Ishikawa (cell line): ENCODE data around the gene CACNA1G.

Experiments
- CEBPB ChIP-seq: IDR thresholded peaks from 2 replicates; pipeline ENCODE4 v1.6.1; 2012
- CREB1 ChIP-seq: IDR thresholded peaks from 2 replicates; pipeline ENCODE4 v1.6.1; 2012; ENCODE audit warnings: low read depth
- EGR1 ChIP-seq: IDR thresholded peaks from 2 replicates; pipeline ENCODE4 v1.6.1; 2012
- EP300 ChIP-seq: IDR thresholded peaks from 2 replicates; pipeline ENCODE4 v1.6.1; 2012; ENCODE audit warnings: borderline replicate concordance
- FOXM1 ChIP-seq: IDR thresholded peaks from 2 replicates; pipeline ENCODE4 v1.6.1; 2012; ENCODE audit warnings: low read depth, borderline replicate concordance
- NFIC ChIP-seq: IDR thresholded peaks from 2 replicates; pipeline ENCODE4 v1.6.1; 2012
- RAD21 ChIP-seq: IDR thresholded peaks from 2 replicates; pipeline ENCODE4 v1.6.1; 2012; ENCODE audit warnings: low read depth
- TAF1 ChIP-seq: IDR thresholded peaks from 2 replicates; pipeline ENCODE4 v1.6.1; 2012; ENCODE audit warnings: low read depth, mild to moderate bottlenecking
- TCF12 ChIP-seq: IDR thresholded peaks from 2 replicates; pipeline ENCODE4 v1.6.1; 2012; ENCODE audit warnings: low read depth
- TEAD4 ChIP-seq: IDR thresholded peaks from 2 replicates; pipeline ENCODE4 v1.6.1; 2012
- USF1 ChIP-seq: IDR thresholded peaks from 2 replicates; pipeline ENCODE4 v1.6.1; 2012
- YY1 ChIP-seq: IDR thresholded peaks from 2 replicates; pipeline ENCODE4 v1.6.1; 2012; ENCODE audit warnings: low read depth
- ZBTB7A ChIP-seq: IDR thresholded peaks from 2 replicates; pipeline ENCODE4 v1.6.1; 2012; ENCODE audit warnings: low read depth
- TF ChIP-seq, protein P1 (sequence below): IDR thresholded peaks from 2 replicates; pipeline ENCODE4 v1.6.1; 2012; ENCODE audit warnings: low read depth, mild to moderate bottlenecking
- TF ChIP-seq, protein P2 (sequence below): IDR thresholded peaks from 2 replicates; pipeline ENCODE4 v1.6.1; 2012

Gene CACNA1G

DNA sequence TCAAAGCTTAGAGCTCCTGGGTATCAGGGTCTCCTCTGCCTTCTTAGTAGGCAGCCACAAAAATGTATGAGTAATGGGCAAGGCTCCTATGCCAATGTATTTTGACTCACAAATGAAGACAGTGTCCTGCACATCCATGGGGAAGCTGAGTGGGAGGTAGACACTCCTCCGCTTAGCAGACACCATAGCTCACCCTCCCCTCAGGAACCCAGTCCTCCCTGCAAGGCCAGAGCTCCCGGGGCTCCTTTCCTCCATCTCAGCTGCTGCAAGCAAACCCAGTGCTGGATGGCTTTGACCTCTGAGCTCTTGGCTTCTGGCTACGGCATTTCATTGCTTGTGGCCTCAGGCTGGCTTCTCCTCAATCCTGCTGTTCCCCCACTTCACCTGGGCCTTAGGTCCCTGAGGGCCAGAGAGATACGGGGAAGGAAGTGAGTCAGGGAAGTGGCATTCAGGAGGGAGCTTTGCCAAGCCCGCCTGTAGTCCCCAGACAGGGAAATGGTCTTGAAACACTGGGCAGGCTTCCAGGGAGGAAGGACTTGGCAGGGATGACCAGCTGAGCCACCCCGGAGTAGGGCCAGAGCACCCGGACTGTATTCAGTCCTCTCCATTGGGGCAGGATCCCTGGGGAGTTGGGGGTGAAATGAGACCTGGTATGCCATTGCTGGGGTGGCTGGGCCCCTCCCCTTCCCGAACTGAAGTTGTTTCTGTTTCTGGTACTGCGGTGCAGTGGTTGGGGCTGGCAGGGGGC, 78.6 kb downstream of the CACNA1G start:
- TF ChIP-seq ZBTB7A (no peak; the same call in none of the 2 replicates), RAD21 (no peak), USF1 (no peak; the same call in 1 of the 2 replicates), CEBPB (peak; percentile 50; the same call in 1 of the 2 replicates), EP300 (peak; percentile 95), TEAD4 (peak; percentile 94), NFIC (peak; percentile 100), CREB1 (no peak), FOXM1 (peak; percentile 91), TCF12 (peak; percentile 99), YY1 (0 out of 2 replicates have a peak, but pooled peaks have one; percentile 63), EGR1 (no peak), TAF1 (peak; percentile 35; the same call in 1 of the 2 replicates)
- TF ChIP-seq, protein P1, sequence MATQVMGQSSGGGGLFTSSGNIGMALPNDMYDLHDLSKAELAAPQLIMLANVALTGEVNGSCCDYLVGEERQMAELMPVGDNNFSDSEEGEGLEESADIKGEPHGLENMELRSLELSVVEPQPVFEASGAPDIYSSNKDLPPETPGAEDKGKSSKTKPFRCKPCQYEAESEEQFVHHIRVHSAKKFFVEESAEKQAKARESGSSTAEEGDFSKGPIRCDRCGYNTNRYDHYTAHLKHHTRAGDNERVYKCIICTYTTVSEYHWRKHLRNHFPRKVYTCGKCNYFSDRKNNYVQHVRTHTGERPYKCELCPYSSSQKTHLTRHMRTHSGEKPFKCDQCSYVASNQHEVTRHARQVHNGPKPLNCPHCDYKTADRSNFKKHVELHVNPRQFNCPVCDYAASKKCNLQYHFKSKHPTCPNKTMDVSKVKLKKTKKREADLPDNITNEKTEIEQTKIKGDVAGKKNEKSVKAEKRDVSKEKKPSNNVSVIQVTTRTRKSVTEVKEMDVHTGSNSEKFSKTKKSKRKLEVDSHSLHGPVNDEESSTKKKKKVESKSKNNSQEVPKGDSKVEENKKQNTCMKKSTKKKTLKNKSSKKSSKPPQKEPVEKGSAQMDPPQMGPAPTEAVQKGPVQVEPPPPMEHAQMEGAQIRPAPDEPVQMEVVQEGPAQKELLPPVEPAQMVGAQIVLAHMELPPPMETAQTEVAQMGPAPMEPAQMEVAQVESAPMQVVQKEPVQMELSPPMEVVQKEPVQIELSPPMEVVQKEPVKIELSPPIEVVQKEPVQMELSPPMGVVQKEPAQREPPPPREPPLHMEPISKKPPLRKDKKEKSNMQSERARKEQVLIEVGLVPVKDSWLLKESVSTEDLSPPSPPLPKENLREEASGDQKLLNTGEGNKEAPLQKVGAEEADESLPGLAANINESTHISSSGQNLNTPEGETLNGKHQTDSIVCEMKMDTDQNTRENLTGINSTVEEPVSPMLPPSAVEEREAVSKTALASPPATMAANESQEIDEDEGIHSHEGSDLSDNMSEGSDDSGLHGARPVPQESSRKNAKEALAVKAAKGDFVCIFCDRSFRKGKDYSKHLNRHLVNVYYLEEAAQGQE: no peak
- TF ChIP-seq, protein P2, sequence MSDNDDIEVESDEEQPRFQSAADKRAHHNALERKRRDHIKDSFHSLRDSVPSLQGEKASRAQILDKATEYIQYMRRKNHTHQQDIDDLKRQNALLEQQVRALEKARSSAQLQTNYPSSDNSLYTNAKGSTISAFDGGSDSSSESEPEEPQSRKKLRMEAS: peak; percentile 68

GRCh38 chr17:50640686-50641351, 80.3 kb downstream of the CACNA1G start:
- TF ChIP-seq EGR1: no peak
- no peak for TF ChIP-seq EP300
- TF ChIP-seq NFIC: no peak
- no peak for TF ChIP-seq CEBPB
- no peak for TF ChIP-seq RAD21
- TF ChIP-seq ZBTB7A: peak; percentile 62; the same call in 1 of the 2 replicates
- TF ChIP-seq, protein P2: peak; percentile 13; the same call in 1 of the 2 replicates
- no peak for TF ChIP-seq TCF12

DNA sequence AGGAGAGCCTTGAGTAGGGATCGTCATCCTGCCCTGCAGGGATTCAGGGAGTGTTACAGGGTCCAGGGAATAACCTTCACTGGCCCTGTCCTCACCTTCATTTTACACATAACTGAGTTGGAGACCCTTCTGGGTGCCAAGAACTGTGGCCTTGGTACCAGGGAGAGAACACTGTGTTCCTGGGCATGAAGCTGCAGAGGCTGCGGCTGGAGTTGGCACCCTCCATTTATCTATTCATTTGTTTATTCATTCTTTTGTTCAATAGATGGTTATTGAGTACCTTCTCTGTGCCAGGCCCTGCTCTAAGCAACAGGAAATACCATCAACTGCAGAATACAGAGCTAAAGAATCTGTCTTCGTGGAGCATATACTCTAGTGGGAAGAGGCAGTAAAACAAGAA, 80.8 kb downstream of the CACNA1G start:
- TF ChIP-seq RAD21 (no peak), CEBPB (no peak), TCF12 (no peak), NFIC (no peak), EP300 (no peak), ZBTB7A (no peak), EGR1 (no peak), CREB1 (no peak), FOXM1 (no peak)

DNA sequence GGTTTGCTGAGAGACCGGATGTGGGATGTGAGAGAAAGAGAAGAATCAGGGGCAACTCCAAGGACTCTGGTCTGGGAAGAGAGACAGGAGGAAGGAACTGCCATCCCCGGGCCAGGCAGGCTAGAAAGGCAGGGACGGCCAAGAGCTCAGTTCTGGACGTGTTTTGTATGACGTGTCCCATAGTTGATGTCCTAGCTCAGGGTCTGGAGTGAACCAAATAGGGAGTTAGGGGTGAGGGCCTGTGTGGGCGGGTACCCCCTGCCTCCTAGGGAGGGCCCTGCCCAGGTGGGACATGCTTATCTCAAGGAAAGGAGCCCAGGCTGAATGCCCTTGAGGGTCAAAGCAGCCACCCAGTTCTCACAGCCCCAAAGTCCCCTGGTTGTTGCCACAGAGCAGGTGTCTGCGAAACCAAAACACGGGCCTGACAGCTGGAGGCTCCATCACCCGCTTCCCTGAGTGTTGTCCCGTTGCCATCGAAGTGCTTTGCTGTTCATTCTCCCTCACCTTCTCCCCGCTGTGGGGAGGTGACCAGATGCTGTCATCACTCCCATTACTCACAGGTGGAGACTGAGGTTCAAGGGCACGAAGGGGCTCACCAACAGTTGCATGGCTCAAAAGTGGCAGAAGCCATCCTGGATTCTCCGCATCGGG, 81.7 kb downstream of the CACNA1G start:
- TF ChIP-seq CEBPB (no peak), YY1 (no peak), FOXM1 (no peak), NFIC (no peak), USF1 (no peak)

DNA sequence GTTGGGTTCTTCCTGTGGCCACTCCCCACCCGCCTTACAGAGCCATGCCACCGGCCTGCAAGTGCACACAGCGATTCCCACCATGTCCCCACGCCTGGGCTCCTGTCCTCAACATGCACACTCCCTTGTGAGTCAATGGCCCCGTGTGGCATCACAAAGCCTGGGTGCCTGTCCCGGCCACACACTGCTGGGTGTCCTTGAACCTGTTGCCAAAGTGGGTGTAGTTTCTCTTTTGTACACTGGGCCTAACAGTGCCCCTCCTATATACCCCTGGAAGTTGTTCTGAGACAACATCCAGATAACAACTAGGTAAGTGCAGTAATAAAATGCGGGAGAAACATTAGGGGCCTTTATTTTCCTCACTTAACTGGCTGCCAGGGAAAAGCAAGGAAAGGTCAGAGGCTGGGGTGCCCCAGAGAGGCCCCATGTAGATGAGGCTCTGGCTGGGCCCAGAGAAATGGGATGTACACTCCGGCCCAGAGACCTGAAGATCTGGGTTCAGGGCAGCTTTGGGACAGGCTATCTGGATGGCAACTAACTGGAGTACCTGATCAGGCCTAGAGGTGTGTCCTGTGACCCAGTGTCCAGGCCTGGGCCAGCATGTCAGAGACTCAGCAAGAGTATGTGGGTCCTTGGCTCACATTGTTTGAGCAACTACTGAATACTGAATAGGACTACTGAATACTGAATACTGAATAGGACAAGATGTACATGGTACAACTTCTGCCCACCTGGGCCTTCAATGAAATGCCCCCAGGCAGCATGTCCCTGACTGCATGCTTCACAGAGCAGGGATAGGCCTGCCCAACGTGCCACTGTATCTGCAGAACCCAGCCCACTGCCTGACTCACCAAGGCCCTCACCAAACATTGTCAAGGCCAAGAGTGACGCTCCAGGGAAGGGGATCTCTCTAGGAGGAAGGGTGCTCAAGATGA, 82.5 kb downstream of the CACNA1G start:
- TF ChIP-seq FOXM1: no peak
- TF ChIP-seq, protein P2: peak; percentile 83
